Activated CD8-positive, alpha-beta memory T cell treated with anti-CD3 and anti-CD28 coated beads for 48 hours (primary cell): ENCODE results near the gene CDK5RAP2.

Source experiments
- DNase-seq, 3 experiments: peaks; one replicate each; pipeline ENCODE4 v3.0.0-alpha.2; 2020; ENCODE audit warnings: low read depth in 2 of 3, low spot score in 2 of 3

CDK5RAP2 gene

DNA sequence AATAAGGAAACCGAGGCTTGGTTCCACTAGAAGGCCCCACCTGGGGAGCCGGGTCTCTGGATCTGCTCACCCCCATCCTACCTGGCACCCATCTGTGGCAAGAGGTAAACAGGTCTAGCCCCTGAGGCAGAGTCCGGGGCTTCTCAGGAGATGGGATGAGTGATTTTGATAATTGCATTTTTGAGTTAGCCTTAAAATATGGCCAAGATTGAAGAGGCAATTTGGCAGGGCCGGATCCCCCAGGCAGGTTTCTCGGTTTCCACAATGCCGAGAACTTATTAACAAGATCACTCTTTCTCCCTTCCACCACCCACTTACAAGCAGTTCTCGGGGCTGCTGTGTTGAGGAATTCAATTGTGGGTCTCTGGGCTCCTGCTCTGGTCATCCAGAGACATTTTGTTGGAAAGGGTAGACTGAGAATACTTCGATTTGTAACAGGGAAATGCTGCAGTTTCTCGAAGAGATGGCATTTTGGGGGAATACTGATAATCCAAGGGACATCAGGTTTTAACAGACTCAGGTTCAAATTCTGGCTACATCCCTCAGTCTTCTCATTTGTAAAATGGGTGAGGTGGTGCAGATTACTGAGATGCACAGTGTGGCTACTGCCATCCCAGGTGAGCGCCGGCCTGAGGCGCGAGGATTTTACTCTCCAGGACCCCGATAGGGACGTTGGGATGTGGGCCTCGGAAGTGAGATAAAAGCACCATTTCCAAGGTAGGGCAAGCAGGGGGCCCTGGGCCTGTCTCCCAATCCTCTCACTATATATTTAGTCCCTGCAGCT lies 194.2 kb downstream of the CDK5RAP2 start:
- no peak for DNase-seq

DNA sequence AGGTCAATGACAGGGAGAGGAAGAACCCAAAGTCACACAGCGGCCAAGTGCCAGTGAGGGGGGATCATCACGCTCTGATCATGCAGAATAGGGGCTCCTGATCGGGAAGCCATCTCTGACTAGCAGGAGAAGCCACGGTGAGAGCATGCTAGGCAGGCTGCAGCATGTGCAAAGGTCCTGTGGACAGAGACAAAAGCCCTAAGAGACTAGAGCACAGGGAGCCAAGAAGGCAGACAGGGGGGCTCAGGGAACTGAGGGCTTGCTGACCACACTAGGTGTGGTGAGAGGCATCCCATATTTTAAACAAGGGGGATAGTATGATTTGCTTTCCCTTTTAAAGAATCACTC lies 195.1 kb downstream of the CDK5RAP2 start:
- no peak for DNase-seq

DNA sequence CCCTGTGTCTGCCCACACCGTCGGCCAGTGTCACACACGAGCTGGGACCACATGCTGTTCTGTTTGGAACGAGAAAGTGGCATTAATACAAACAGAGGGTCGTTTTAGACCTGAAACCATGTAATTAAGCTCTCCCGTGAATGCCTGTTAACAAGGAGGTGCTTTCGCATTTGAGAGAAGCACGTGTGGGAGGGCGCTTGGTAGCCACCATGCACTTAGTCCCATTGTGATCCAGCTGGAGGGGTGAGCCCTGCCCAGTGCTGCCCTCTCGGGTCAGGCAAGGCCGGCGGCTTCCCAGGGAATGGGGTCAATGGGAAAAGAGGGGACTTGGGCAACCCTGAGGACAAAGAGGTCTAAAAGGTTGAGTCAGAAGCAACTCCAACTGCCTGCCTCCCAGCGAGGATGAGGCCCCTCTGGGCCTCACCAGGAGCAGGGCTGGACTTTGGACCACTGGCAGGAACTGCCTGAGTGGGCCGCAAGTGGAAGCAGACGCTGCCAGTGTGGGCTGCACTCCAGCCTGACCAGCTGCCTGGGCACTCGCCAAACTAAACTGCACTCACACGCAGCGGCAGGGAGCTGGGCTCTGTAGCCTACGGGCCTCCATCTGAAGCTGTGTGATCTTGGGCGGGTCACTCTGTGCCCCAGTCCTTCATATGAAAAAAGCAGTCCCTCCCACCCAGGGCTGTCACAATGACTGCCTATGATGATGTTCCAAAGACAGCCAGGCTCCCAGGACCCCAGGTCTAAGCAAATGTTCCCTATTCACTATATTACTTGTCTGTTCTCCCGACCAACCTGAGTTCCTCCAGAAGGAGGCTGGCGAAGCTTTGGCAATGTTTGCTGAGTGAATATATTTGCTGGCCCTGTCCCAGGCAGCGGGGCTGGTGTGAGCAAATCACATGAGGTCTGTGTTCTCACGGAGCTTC lies 195.7 kb downstream of the CDK5RAP2 start:
- no peak for DNase-seq

DNA sequence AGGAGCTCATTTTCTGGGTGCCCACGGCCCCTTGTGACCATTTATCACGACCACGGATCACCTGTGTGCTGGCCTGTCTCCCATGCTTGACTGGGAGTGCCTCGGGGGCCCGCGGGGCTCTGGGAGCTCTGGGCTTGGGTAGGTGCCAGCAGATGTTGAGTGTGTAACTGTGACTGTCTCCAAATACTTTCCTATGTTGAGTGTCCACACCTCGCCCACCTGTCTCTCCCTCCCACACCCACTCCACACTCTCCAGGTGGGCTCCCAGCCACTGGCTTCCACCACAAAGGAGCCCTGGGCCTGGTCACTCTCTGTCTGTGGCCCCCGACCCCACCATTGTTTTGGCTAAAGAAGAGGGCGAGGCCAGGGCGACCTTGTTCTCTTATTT lies 196.4 kb downstream of the CDK5RAP2 start:
- DNase-seq = no peak

DNA sequence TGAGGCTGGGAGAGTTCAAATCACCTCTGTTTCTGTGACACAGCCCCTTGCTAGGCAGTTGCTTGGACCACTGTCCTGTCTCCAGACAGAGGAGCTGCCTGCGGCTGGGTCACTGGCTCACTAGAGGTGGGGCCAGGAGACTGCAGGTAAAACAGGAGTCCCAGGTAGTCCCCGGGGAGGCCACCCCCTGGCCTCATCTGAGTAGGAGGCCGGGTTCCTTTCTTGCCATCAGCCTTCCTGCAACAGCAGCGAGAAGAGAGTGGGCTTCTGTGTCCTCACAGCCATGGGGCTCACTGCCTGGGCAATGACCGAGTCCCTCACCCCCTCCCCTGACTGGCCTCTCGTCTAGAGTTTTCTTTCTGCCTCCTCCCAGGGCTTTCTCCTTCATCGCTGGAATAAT lies 197.5 kb downstream of the CDK5RAP2 start:
- DNase-seq = no peak

DNA sequence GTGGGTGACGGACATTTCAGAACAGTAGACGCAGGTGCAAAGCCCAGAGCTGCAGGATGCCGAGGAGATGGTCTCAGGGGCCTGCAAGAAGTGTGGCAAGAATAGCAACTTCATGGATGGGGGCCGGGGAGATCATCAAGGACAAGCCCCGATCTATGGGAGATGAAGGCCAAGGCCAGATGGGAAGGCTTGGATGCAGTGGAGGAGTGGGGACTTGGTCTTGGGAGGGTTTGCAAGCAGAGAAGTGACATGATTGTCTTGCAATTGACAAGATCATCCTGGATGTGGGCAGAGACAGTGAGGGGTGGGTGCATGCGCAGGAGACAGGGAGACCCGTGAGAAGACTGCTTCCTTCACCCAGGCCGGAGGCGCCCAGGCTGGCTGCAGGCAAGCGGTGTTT lies 198.1 kb downstream of the CDK5RAP2 start:
- no peak for DNase-seq

DNA sequence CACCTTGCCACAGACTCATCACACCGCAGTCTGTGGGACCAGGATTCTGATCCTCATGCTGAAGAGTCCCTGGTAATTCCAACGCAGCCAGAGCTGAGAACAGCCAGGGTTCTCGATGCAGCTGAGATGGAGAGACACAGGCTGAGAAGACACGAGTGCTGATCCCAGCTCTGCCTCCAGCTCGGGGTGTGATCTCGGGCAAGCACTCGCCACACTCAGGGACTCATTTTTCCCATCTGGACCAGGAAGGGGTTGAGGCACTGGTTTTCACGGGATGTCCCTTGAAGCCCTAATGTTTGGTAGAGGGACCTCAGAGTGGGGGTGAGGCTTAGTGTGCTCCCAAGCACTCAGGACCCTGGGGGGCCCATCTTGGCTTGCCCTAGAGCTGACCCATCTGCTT lies 200.4 kb downstream of the CDK5RAP2 start:
- no peak for DNase-seq

DNA sequence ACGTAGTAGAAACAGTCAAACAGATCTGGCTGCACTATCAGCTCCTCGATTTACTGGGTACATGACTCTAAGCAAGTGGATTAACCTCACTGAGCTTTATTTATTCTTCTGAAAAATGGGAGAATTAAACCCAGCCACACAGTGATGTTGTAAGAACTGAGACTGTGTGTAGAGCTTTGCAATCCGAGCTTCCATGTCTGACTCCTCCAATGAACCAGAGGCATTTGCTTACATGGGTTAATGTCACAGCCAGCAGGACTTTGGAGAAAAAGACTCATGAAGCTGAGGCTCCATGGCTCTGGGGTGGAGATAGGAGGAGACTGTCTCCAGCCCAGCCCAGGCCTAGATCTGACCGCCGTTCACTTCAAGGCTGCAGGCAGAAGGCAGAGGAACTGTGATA lies 201.3 kb downstream of the CDK5RAP2 start:
- DNase-seq = no peak

DNA sequence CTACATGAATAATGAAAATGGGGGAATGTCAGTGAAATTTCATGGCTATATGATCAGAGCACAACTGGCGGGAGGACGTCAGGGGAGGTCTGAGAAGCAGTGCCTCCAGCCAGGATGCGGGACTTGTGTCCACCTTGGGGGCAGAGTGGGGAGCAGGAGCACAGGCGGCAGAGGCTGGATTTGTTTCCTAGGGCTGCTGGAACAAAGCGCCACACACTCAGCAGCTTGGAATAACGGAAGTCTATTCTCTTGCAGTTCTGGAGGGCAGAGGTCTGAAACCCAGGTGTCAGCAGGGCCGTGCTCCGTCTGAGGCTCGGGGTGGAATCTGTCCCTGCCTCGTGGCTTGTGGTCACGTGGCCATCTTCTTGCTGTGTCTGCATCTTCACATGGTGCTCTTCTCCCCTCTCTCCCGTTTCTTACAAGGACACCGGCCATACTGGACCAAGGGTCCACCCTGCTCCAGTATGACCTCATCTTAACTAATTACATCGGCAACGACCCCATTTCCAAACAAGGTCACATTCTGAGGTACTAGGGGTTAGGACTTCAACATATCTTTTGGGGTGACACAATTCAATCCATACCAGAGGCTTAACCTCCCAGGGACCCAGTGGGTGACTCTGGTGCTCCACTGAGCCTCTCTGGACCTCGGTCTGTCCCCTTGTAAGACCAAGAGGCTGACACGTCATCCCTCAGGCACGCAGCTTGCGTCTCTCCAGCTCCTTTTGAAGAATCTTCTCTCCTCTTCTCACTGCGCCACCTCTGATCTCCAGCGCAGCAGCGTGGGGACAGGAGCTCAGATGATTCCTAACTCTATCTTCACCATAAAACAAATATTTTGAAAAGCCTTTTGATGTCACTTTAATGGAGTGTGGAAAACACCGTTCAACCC lies 202.5 kb downstream of the CDK5RAP2 start:
- DNase-seq = no peak

DNA sequence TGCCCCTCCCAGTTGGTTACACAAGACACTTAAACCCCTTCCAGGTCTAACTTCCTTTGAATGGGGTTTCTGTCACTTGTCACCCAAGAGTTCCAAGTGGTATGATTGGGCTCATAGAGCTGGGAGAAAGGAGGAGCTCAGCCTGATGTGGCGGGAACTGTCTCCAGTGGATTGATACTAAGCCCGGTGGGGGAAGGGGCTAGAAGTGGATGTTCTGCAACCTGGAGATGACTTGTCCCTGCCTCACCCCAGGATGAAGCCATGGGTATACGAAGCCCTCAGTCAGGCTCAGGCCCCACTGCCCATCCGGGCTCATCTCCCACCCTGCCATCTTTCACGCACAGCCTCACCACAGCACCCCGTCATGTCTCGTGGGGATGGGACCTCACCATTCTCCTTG lies 203.9 kb downstream of the CDK5RAP2 start:
- no peak for DNase-seq

DNA sequence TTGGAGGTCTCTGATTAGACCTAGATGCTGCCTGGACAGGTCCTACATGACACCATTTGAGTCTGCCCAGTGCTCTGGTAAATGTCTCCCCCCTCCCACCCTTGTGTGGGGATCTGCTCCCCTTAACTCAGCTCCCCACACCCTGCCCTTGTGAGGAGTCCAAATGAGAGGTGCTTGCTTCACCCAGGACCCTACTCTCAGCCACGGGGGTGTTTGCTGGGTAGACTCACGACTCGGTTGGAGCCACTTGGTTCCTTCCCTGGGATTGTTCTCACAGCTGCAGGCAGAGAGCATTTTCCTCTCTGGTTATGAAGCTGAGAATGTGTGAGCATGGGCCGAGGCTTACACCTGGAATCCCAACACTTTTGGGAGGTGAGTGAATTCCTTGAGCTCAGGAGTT lies 204.7 kb downstream of the CDK5RAP2 start:
- no peak for DNase-seq

DNA sequence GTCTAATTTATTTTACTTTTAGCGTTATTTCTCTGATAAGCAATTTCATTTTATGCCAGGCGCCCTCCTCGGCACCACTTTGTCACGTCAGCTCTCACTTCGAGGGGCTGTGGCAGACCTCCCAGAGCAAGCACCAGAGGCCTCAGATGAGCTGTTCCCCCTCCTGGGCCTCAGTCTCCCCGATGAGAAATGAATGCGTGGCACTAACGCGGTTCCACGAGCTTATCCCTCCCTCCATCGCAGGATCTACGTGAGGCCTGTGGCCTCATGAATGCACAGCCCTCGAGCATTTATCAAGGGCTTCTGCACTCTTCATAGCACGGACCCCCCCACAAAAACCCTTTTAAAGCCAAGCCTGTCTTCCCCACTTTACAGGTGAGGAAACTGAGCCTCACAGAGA lies 205.2 kb downstream of the CDK5RAP2 start:
- DNase-seq = no peak

DNA sequence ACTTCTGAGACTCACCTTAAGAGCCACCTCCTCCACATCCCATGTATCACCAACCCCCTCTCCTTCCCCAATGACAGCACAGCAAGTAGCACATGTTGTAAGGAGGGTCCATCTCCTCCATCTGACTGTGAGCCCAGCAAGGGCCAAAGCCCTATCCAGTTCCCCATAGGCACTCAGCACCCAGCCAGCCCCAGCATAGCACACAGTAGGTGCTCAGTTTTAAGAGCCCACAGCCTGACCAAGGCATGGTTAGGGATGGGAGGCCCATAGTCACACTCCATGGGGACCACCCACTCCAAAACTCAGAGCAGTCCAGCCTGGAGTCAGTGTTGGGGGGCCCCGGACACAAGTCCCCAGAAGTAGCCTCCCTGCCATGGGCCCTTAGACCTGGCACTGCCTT lies 205.7 kb downstream of the CDK5RAP2 start:
- DNase-seq = no peak

DNA sequence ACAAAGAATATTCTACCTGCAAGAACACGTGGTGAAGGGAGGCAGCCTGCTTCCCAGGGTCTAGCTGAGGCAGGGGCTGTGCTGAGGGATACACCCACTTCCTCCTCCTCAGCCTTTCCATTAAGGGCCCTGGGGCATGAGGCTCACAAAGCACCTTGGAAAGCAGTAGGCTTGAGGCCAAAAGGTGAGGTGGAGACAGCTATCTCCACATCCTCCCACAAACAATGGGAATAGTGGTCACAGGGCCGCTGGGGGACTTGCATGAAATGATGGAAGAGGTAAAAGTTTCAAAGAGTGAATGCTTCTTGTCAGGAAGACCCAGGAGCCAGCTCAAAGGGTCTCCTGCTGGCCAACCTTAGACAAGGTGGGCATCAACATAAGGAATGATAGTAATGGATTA lies 207.9 kb downstream of the CDK5RAP2 start:
- no peak for DNase-seq

DNA sequence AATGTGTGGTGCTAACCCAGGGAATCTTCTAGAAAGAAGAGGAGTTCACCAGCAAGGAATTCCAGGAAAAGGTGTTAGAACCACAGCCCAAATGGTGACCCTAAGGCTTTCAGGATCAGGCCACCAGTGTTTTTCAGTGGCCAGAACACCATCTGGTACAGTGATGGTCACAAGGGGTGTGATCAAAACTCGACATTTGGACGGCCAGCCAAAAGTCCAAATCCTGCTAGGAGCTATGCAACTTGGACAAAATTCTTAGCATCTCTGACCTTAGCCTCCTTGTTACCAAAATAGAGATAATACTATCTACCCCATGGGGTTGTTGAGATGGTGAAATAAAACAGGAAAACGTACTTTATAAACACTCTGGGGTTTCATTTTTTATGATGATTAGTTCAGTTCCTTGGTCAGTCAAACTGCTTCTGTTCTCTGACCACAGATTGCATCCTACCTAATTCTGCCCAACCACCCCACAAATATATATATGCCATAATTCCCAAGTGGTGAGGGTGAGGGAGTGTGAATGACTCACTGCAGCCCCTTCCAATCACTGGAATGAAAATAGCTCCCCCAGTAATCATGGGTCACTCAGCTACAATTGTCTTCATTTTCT lies 210.3 kb downstream of the CDK5RAP2 start:
- DNase-seq = no peak

DNA sequence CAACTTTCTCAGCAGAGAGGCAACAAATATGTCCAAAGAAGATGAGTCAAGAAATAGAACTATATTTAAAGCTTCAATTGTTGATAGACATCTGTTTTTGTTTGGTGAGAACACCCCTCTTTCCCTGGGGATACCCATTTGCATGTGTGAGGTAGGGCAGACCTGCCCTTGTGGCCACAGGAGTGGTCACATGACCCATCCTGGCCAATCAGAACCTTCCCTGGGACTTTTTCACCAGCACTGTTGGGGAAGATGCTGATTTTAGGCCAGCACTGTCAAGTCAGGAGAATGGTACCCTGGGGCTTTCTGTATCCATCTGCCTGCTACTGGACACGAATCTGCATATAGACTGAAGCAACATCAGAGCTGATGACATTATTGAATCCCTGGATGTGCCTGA lies 211.2 kb downstream of the CDK5RAP2 start:
- DNase-seq = no peak

DNA sequence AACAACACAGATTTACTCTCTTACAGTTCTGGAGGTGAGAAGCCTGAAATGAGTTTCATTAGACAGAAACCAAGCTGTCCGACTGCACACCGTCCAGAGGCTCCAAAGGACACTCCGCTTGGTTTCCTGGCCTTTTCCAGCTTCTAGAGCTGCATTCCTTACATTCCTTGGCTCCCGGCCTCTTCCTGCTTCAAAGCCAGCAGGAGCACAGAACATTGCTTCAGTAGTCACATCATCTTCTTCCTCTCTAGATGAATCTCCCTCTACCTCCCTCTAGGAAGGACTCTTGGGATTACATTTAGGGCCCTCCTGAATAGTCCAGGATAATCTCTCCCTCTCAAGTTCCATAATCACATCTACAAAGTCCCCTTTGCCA lies 213.3 kb downstream of the CDK5RAP2 start:
- no peak for DNase-seq

DNA sequence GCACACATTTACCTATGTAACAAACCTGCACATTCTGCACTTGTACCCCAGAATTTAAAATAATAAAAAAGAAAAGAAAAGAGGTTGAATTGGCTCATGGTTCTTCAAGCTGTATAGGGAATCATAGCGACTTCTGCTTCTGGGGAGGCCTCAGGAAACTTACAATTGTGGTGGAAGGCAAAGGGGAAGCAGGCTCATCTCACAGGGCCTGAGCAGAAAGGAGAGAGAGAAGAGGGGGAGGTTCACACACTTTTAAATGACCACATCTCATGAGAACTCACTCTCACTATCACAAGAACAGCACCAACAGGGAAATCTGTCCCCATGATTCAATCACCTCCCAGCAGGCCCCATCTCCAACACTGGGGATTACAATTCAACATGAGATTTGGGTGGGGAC lies 214.6 kb downstream of the CDK5RAP2 start:
- DNase-seq = no peak

DNA sequence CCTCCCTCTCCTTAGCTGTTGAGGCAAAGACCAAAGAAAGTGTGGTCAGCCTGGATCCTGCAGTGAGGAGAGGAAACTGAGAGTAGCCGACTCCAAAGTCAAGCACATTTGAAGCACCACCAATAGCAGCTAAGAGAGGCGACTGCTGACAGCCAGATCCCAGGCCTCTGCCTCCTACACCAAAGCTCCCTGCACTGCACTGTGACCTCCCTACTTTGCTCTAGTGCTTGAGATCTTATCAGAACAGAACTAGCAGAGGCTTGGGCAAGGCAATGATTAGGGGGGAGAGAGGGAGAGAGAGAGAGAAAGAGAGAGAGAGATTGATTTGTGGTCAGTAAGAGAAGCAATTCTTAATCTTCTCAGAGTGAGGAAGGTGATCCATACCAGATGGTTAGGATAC lies 216.3 kb downstream of the CDK5RAP2 start:
- no peak for DNase-seq

DNA sequence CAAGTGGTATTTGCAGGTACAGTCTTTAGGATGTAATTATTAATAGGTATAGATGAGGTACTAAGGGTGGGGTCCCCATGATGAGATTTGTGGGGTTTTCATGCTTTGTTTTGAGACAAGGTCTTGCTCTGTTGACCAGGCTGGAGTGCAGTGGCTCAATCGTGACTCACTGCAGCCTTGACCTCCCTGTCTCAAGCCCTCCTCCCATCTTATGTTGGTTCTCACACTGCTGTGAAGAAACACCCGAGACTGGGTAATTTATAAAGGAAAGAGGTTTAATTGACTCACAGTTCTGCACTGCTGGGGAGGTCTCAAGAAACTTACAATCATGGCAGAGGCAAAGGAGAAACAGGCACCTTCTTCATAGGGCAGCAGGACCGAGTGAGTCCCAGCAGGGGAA lies 217.5 kb downstream of the CDK5RAP2 start:
- no peak for DNase-seq

DNA sequence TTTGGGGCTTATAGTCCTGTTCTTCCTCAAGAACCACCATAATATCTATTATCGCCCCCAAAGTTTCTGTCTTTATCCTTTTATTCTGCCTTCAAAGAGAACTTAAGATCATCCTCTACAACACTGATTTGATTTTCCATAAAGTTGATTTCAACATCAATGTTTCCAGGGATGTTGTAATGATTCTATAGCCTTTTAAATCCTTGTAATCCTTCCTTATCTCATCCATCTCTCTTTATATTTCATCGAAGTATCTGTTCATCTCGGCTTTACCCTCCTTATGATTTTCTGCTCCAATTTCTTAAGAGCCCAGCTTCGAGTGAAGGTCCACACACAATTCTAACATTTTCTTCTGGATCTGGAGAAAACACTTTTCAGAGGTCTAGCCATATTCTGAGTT lies 218.4 kb downstream of the CDK5RAP2 start:
- no peak for DNase-seq
